Inflammatory macrophage treated with lipopolysaccharide for 4 hours (primary cell): Measurements from ENCODE around the gene CNDP1.

Source experiments
- DNase-seq: peaks from one replicate; pipeline ENCODE4 v3.0.0-alpha.2; 2020

CNDP1 gene

DNA sequence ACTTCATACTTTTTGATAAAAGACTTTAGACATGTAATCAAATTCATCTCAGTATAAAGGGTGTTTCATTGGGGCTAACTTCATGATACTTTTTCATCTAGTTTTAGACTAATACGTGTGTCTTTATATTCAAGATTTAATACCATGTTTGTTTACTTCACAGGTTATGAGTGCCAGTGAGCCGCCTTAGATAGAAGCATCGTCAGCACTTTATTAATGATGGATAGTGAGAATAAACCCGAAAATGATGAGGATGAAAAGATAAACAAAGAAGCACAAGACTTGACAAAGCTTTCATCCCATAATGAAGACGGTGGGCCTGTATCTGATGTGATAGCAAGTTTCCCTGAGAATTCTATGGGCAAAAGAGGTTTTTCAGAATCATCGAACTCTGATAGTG lies 96.5 kb downstream of the CNDP1 start:
- no peak for DNase-seq

DNA sequence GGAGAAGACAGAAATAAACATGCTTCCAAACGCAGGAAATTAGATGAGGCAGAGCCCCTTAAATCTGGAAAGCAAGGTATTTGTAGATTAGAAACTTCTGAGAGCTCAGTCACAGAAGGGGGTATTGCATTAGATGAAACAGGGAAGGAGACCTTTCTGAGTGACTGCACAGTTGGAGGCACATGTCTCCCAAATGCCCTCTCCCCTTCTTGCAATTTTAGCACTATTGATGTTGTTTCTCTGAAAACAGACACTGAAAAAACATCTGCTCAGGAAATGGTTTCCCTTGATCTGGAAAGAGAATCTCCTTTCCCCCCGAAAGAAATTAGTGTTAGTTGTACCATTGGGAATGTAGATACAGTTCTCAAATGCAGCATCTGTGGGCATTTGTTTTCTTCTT lies 96.9 kb downstream of the CNDP1 start:
- no peak for DNase-seq

DNA sequence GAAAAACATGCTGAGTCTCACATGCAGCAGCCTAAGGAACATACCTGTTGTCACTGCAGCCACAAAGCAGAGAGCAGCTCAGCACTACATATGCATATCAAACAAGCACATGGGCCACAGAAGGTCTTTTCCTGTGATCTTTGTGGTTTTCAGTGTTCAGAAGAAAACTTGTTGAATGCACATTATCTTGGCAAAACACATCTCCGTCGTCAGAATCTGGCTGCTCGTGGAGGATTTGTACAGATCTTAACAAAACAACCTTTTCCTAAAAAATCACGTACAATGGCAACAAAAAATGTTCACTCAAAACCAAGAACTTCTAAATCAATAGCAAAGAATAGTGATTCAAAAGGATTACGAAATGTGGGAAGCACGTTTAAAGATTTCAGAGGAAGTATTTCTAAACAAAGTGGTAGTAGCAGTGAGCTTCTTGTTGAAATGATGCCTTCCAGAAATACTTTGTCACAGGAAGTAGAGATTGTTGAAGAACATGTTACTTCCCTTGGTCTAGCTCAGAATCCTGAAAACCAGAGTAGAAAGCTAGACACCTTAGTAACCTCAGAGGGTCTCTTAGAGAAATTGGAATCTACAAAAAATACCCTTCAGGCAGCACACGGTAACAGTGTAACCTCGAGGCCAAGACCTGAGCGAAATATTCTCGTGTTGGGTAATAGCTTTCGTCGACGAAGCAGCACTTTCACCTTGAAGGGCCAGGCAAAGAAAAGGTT lies 97.5 kb downstream of the CNDP1 start:
- peak; percentile 75 for DNase-seq

DNA sequence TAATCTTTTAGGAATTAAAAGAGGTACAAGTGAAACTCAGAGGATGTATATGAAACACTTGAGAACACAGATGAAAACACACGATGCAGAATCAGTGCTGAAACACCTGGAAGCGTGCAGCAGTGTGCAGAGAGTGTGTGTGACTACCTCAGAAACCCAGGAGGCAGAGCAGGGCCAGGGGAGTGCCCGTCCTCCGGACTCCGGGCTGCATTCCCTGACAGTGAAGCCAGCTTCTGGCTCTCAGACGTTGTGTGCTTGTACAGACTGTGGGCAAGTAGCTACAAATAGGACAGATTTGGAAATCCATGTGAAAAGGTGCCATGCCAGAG lies 98.0 kb downstream of the CNDP1 start:
- DNase-seq = no peak

DNA sequence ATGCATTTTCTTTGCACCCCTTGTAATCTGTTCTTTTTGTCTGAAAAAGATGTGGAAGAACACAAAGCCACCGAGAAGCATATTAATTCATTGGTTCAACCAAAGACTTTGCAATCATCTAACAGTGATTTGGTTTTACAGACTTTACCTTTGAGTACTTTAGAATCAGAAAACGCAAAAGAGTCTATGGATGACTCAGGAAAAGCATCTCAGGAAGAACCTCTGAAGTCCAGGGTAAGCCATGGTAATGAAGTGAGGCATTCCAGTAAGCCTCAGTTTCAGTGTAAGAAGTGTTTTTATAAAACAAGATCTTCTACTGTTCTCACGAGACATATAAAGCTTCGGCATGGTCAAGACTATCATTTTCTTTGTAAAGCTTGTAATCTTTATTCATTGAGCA lies 98.6 kb downstream of the CNDP1 start:
- DNase-seq = no peak

DNA sequence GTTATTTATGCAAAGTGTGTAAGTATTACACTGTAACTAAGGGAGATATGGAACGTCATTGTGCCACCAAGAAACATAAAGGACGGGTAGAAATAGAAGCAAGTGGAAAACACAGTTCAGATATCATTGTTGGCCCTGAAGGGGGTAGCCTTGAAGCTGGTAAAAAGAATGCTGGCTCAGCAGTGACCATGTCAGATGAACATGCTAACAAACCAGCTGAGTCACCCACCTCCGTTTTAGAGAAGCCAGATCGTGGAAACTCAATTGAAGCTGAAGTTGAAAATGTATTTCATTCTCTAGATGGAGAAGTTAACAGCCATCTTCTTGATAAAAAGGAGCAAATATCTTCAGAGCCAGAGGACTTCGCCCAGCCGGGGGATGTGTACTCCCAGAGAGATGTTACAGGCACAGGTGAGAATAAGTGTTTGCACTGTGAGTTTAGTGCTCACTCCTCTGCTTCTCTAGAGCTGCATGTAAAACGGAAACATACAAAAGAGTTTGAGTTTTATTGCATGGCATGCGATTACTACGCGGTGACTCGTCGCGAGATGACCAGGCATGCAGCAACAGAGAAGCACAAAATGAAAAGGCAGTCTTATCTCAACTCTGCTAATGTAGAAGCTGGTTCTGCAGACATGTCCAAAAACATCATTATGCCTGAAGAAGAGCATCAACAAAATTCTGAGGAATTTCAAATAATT lies 99.5 kb downstream of the CNDP1 start:
- no peak for DNase-seq

DNA sequence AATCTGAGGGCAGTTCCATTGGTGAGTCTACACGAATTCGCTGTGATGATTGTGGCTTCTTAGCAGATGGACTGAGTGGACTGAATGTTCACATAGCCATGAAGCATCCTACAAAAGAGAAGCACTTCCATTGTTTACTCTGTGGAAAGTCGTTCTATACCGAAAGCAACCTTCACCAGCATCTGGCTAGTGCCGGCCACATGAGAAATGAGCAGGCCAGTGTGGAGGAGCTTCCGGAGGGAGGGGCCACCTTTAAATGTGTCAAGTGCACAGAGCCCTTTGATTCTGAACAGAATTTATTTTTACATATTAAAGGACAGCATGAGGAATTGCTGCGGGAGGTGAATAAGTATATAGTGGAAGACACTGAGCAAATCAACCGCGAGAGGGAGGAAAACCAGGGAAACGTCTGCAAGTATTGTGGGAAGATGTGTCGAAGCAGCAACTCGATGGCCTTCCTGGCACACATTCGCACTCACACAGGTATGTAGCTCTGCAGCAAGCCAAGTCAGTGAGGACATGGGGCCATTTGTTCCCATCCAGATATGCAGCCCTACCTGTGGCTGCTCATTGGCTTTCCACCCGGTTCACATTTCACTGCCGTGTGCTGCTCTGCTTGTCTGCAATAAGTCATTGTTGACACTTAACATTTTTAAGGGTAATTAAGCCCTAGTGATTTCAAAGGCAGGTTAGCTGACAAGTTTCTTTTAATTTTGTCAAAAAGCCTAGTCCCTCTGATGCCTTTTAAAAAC lies 101.1 kb downstream of the CNDP1 start:
- DNase-seq = no peak
